Measurements from ENCODE around the gene MFN2. TPM values are rescaled to one million over a fixed set of nuclear protein-coding genes. Genes with fewer than 3 reads are reported as not detected.

The MFN2 gene
- total RNA-seq, 4 donors from 2014 or later: 80.0 to 131 (median 111) TPM

- WGBS, 2 donors: 97 to 98% methylated on average over 4 of the region's 4 CpGs
- no peak for TF ChIP-seq POLR2A (IDR thresholded peaks at IDR 0.05)
- TF ChIP-seq CTCF (IDR thresholded peaks at IDR 0.05): no peak
- intact Hi-C loops (cut with DNase I): no loop called here
- Histone ChIP-seq H3K27me3 (no peaks in the 10 kb centered on the region), H3K4me3 (replicated peaks in 1 of 3) (no peak overlapping the region), H3K9me3 (no peaks in the 10 kb centered on the region), H3K36me3 (peaks cover 35 to 42% of the 10 kb centered on the region in 2 donors), H3K4me1 (peaks cover 0 to 34% of the 10 kb centered on the region in 2 donors), H3K27ac (peak overlapping the region in 1 of 3 donors; percentile 87)
- no peak for DNase-seq
These were observed 31.8 kb downstream of the MFN2 start for GRCh38 chr1:12011998-12012397.

- H3K9me3 ChIP-seq: no peaks in the 10 kb centered on the region
- H3K27ac ChIP-seq: peak overlapping the region in 1 of 3 donors; percentile 87
- intact Hi-C loops (cut with DNase I): no loop called here
- 93 to 94% methylated on average over 6 to 8 of the region's 8 CpGs for WGBS, 2 donors
- H3K4me3 ChIP-seq (replicated peaks in 1 of 3): no peak overlapping the region
- H3K36me3 ChIP-seq: peaks cover 31 to 36% of the 10 kb centered on the region in 2 donors
- H3K27me3 ChIP-seq: no peaks in the 10 kb centered on the region
- DNase-seq: no peak
- peaks cover 0 to 27% of the 10 kb centered on the region in 2 donors for H3K4me1 ChIP-seq
- TF ChIP-seq CTCF (IDR thresholded peaks at IDR 0.05): no peak
- no peak for TF ChIP-seq POLR2A (IDR thresholded peaks at IDR 0.05)
These were observed 32.5 kb downstream of the MFN2 start for GRCh38 chr1:12012560-12013316.

GRCh38 chr1:12014141-12014991, 34.1 kb downstream of the MFN2 start:
- H3K9me3 ChIP-seq: no peaks in the 10 kb centered on the region
- no peak overlapping the region for H3K4me3 ChIP-seq (replicated peaks in 1 of 3)
- no peaks in the 10 kb centered on the region for H3K27me3 ChIP-seq
- peak; percentile 77 to 78 for DNase-seq
- H3K4me1 ChIP-seq: peaks cover 0 to 20% of the 10 kb centered on the region in 2 donors
- 65 to 69% methylated on average over 16 of the region's 16 CpGs for WGBS, 2 donors
- peaks cover 31 to 36% of the 10 kb centered on the region in 2 donors for H3K36me3 ChIP-seq
- TF ChIP-seq CTCF (IDR thresholded peaks at IDR 0.05) (peak in 1 of 6 experiments; percentile 23), POLR2A (IDR thresholded peaks at IDR 0.05) (peak in 1 of 2 donors; percentile 34)
- H3K27ac ChIP-seq: peak overlapping the region; percentile 52 to 87 (median 73)
- intact Hi-C loops (cut with DNase I): no loop called here

GRCh38 chr1:12015001-12015491, 34.8 kb downstream of the MFN2 start:
- Histone ChIP-seq H3K27me3 (no peaks in the 10 kb centered on the region), H3K4me1 (peaks cover 0 to 23% of the 10 kb centered on the region in 2 donors), H3K36me3 (peaks cover 24 to 29% of the 10 kb centered on the region in 2 donors), H3K9me3 (no peaks in the 10 kb centered on the region), H3K4me3 (replicated peaks in 1 of 3) (no peak overlapping the region), H3K27ac (peak overlapping the region; percentile 52 to 87 (median 73))
- intact Hi-C loops (cut with DNase I): no loop called here
- no peak for DNase-seq
- WGBS, 2 donors: 76 to 86% methylated on average over 10 of the region's 10 CpGs
- no peak for TF ChIP-seq CTCF (IDR thresholded peaks at IDR 0.05)
